ENCODE measurements around the gene GPHN.

The GPHN gene

DNA sequence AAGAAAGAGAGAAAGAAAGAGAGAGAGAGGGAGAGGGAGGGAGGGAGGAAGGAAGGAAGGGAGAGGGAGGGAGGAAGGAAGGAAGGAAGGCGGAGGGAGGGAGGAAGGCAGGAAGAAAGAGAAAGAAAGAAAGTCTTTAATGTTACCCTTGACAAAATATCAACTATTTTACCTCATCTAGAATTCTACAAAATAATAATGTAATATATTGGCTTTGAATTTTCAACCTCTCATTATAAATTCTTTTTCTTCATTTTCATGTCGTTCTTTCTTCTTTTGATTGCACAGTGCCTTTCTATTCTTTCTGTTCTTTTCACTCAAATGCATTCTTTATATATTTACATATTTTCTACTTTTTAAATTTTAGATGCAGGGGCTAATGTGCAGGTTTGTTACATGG lies 621.8 kb downstream of the GPHN start:
- TF ChIP-seq POLR2A (IDR thresholded peaks at IDR 0.05; ENCODE audit: low read depth, low read length) = no peak
- FAIRE-seq (no peak), DNase-seq (ENCODE audit: insufficient read length, low spot score) (no peak)

- FAIRE-seq (no peak), DNase-seq (ENCODE audit: insufficient read length, low spot score) (no peak)
Observed at GRCh38 chr14:67131691-67132090, 623.7 kb downstream of the GPHN start.

GRCh38 chr14:67133144-67133543 lies 625.2 kb downstream of the GPHN start:
- TF ChIP-seq POLR2A (IDR thresholded peaks at IDR 0.05; ENCODE audit: low read depth, low read length) = no peak
- DNase-seq (ENCODE audit: insufficient read length, low spot score) (no peak), FAIRE-seq (no peak)

More at GRCh38 chr14:67131691-67132090, 623.7 kb downstream of the GPHN start:
- no peak for TF ChIP-seq POLR2A (IDR thresholded peaks at IDR 0.05; ENCODE audit: low read depth, low read length)

DNA sequence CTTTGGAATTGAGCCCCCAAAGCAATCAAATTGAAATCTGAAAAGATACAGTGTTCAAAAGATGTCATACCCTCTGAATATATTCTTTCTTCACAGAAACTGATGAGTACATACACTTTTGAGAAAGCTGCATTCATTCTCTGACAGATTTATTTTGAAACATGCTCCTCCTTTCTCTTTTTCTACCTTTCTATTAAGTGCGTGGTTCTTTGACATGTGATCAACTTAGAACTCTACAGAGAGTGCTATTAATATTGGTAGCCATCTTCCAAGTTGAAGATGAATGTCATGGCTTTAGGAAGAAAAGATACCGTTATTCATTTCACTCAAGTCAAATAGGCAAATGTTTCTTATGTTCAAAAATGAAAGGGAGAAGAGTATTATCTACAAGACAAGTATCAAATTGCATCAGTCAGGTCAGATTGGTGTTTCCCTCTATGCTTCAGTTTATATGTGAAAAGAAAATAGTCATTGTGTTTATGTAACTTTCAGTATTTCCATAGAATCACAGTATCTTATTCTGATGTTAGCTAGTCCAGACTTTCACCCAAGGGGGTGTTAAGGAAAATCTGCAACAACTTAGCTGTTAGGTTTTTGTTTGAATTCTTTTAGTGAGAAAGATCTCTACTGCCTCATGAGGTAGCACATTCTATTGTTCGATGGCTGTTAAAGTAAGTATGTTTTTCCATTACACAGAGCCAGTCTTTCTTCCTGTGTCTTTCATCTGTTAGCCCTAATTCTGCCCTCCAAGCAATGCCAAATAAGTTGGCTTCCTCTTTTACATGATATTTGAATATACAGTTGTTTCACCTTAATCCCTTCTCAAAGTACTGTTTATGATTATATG lies 625.9 kb downstream of the GPHN start:
- TF ChIP-seq POLR2A (IDR thresholded peaks at IDR 0.05; ENCODE audit: low read depth, low read length) = no peak
- FAIRE-seq (no peak), DNase-seq (ENCODE audit: insufficient read length, low spot score) (no peak)

GRCh38 chr14:67137744-67138371 lies 629.9 kb downstream of the GPHN start:
- TF ChIP-seq POLR2A (IDR thresholded peaks at IDR 0.05; ENCODE audit: low read depth, low read length) = no peak
- FAIRE-seq = no peak
- DNase-seq (ENCODE audit: insufficient read length, low spot score) = no peak

- no peak for TF ChIP-seq POLR2A (IDR thresholded peaks at IDR 0.05; ENCODE audit: low read depth, low read length)
- no peak for FAIRE-seq
- DNase-seq (ENCODE audit: insufficient read length, low spot score) = no peak
Observed at GRCh38 chr14:67140556-67140955, 632.6 kb downstream of the GPHN start.

GRCh38 chr14:67141146-67141900 lies 633.4 kb downstream of the GPHN start:
- DNase-seq (ENCODE audit: insufficient read length, low spot score) = no peak
- FAIRE-seq = no peak
- TF ChIP-seq POLR2A (IDR thresholded peaks at IDR 0.05; ENCODE audit: low read depth, low read length) = no peak

DNA sequence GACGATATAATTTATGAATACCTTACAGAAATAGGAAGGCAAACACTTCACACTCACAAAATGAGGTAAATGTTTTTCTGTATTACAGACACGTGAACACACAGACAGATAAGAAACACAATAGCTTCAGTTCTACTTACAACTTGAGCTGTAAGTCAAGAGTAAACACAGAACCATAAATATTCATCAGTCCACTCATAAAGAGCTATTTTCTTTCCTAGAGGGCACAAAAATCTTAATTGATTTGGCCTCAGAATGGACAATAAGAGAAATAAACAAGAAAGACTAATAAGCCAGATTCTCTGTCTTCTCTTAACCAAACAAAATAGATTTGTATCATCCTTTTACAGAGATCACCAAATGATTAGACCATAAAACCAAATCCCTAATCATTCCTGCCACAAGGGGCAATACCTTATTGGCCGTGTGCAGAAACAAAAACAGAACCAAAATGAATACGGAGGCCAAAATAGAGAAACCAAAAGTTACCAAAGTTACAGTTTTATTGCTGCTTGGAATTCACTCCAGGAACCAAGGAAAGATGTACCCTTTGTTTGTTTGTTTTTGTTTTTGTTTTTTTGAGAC lies 643.2 kb downstream of the GPHN start:
- TF ChIP-seq POLR2A (IDR thresholded peaks at IDR 0.05; ENCODE audit: low read depth, low read length) = no peak
- no peak for FAIRE-seq
- no peak for DNase-seq (ENCODE audit: insufficient read length, low spot score)

GRCh38 chr14:67158566-67158965 lies 650.6 kb downstream of the GPHN start:
- no peak for TF ChIP-seq POLR2A (IDR thresholded peaks at IDR 0.05; ENCODE audit: low read depth, low read length)
- FAIRE-seq (no peak), DNase-seq (ENCODE audit: insufficient read length, low spot score) (no peak)

- no peak for FAIRE-seq
- TF ChIP-seq POLR2A (IDR thresholded peaks at IDR 0.05; ENCODE audit: low read depth, low read length) = no peak
- DNase-seq (ENCODE audit: insufficient read length, low spot score) = no peak
Observed at GRCh38 chr14:67162385-67162784, 654.4 kb downstream of the GPHN start.

DNA sequence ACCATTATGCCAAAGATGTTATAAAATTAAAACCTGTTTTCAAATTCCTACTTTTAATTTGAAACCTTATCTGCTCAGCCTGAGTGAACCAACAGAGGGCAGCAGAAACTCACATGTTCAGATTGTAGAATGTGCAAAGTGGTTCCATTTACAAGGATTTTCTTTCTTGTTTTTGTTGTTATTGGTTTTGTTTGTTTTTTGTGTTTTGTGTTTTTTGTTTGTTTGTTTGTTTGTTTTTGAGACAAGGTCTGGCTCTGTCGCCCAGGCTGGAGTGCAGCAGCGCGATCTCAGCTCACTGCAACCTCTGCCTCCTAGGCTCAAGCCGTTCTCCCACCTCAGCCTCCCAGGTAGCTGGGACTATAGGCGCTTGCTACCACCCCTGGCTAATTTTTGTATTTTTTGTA lies 658.5 kb downstream of the GPHN start:
- no peak for TF ChIP-seq POLR2A (IDR thresholded peaks at IDR 0.05; ENCODE audit: low read depth, low read length)
- DNase-seq (ENCODE audit: insufficient read length, low spot score) (no peak), FAIRE-seq (peak; percentile 71)

GRCh38 chr14:67167420-67168109 lies 659.6 kb downstream of the GPHN start:
- DNase-seq (ENCODE audit: insufficient read length, low spot score) = no peak
- FAIRE-seq = no peak
- TF ChIP-seq POLR2A (IDR thresholded peaks at IDR 0.05; ENCODE audit: low read depth, low read length) = no peak

GRCh38 chr14:67168110-67168441 lies 660.1 kb downstream of the GPHN start:
- DNase-seq (ENCODE audit: insufficient read length, low spot score) (no peak), FAIRE-seq (no peak)
- TF ChIP-seq POLR2A (IDR thresholded peaks at IDR 0.05; ENCODE audit: low read depth, low read length) = no peak

Measured in H54 (cell line).